ENCODE measurements around the gene RXRA. TPM values are rescaled to one million over a fixed set of nuclear protein-coding genes. Genes with fewer than 3 reads are reported as not detected.

RXRA gene
- total and polyA plus RNA-seq, 10 of the 15 experiments (the other 5 are each of a cell fraction or from before 2014, with no cell fraction given), result 0.89 to 36.8 (median 11.1) TPM

DNA sequence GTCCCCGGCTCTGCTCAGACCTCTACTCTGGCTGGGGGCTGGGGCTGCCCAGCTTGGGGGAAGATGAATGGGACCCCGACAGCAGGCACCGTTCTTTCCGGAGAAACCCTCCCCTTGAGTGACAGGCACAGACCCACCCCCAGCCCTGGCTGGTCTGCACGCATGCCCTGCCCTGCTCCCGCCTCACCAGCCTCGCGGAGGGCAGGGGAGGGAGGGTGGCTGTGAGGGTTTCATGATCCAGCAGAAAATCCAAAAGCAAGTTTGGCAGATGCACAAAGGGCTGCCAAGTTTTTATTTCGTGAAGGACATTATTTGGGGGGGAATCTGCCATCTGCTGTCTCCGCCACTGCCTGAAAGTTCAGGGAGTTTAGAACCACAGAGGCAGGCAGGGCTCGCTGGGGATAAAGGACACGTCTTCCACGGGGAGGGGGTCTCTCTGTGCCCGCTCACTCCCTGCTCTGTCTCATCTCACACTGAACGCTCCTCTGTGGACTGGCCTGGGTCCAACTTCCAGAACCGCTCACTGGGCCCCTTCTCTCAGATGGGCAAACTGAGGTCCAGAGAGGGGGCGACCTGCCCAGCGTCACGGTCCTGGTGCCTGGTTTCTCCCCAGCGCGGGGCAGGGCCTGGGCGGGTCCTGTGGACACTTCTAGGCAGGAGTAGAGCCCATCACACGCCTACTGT is 92.9 kb downstream of the RXRA start:
- WGBS (ENCODE audit: insufficient coverage, insufficient replicate concordance, low lambda C conversion rate, missing lambda C conversion rate), result 84% methylated on average over 21 of the region's 23 CpGs
- Histone ChIP-seq H3K4me1 (ENCODE audit: control insufficient read depth, insufficient read depth, low read length) (no peaks in the 10 kb centered on the region), H3K9me3 (replicated peaks; ENCODE audit: control insufficient read depth, insufficient read depth, low read length) (no peaks in the 10 kb centered on the region), H3K4me2 (ENCODE audit: control insufficient read depth, insufficient read depth) (no peak overlapping the region), H3K27ac (ENCODE audit: control insufficient read depth, insufficient read depth) (no peak overlapping the region), H3K36me3 (ENCODE audit: control insufficient read depth in 2 of 2, insufficient read depth in 2 of 2, low read length in 1 of 2) (peaks cover 2 to 15% of the 10 kb centered on the region in 2 experiments; a peak in 3 of 4 replicates), H2AFZ (ENCODE audit: control insufficient read depth, low read depth, low read length) (no peak overlapping the region), H3K9ac (ENCODE audit: control insufficient read depth, insufficient read depth, low read length) (no peak overlapping the region), H3K79me2 (ENCODE audit: control insufficient read depth, insufficient read depth, low read length) (no peaks in the 10 kb centered on the region), H3K4me3 (no peak overlapping the region), H3K27me3 (replicated peaks in 1 of 2; ENCODE audit: control insufficient read depth in 2 of 2, insufficient read depth in 2 of 2, low read length in 1 of 2) (no peaks in the 10 kb centered on the region), H4K20me1 (ENCODE audit: control insufficient read depth, insufficient read depth) (no peaks in the 10 kb centered on the region)
- ATAC-seq (no peak), DNase-seq (ENCODE audit: low read depth, low spot score) (no peak), FAIRE-seq (no peak)
- intact Hi-C loops (cut with micrococcal nuclease; ENCODE audit: unreplicated experiment) (no loop called here), in situ Hi-C loops (cut with MboI) (no loop called here)
- TF ChIP-seq NFXL1 (IDR thresholded peaks at IDR 0.05; ENCODE audit: borderline replicate concordance) (no peak), CBX3 (IDR thresholded peaks at IDR 0.05; ENCODE audit: borderline replicate concordance, low read depth) (no peak), SIN3A (IDR thresholded peaks at IDR 0.05; ENCODE audit: low read depth, low read length) (no peak), BHLHE40 (IDR thresholded peaks at IDR 0.05; ENCODE audit: borderline replicate concordance in 1 of 2, low read depth in 2 of 2, low read length in 1 of 2) (no peak), TBL1XR1 (IDR thresholded peaks at IDR 0.05; ENCODE audit: low read depth, low read length) (no peak), ESRRA (IDR thresholded peaks at IDR 0.05; ENCODE audit: low read length) (no peak), MTA3 (IDR thresholded peaks at IDR 0.05; ENCODE audit: borderline replicate concordance, low read length) (no peak), CHD4 (IDR thresholded peaks at IDR 0.05) (no peak), MYC (IDR thresholded peaks at IDR 0.05; ENCODE audit: insufficient read depth, insufficient read length, insufficient replicate concordance, low read length, severe bottlenecking) (no peak), HDGF (IDR thresholded peaks at IDR 0.05) (no peak), BMI1 (IDR thresholded peaks at IDR 0.05; ENCODE audit: borderline replicate concordance) (no peak), EGR1 (IDR thresholded peaks at IDR 0.05; ENCODE audit: borderline replicate concordance in 1 of 2, low read depth in 2 of 2, low read length in 2 of 2) (no peak)
- TF ChIP-seq, protein P1, sequence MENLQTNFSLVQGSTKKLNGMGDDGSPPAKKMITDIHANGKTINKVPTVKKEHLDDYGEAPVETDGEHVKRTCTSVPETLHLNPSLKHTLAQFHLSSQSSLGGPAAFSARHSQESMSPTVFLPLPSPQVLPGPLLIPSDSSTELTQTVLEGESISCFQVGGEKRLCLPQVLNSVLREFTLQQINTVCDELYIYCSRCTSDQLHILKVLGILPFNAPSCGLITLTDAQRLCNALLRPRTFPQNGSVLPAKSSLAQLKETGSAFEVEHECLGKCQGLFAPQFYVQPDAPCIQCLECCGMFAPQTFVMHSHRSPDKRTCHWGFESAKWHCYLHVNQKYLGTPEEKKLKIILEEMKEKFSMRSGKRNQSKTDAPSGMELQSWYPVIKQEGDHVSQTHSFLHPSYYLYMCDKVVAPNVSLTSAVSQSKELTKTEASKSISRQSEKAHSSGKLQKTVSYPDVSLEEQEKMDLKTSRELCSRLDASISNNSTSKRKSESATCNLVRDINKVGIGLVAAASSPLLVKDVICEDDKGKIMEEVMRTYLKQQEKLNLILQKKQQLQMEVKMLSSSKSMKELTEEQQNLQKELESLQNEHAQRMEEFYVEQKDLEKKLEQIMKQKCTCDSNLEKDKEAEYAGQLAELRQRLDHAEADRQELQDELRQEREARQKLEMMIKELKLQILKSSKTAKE (IDR thresholded peaks at IDR 0.05; ENCODE audit: low read depth, poor library complexity, severe bottlenecking), result no peak
- TF ChIP-seq, protein P2, sequence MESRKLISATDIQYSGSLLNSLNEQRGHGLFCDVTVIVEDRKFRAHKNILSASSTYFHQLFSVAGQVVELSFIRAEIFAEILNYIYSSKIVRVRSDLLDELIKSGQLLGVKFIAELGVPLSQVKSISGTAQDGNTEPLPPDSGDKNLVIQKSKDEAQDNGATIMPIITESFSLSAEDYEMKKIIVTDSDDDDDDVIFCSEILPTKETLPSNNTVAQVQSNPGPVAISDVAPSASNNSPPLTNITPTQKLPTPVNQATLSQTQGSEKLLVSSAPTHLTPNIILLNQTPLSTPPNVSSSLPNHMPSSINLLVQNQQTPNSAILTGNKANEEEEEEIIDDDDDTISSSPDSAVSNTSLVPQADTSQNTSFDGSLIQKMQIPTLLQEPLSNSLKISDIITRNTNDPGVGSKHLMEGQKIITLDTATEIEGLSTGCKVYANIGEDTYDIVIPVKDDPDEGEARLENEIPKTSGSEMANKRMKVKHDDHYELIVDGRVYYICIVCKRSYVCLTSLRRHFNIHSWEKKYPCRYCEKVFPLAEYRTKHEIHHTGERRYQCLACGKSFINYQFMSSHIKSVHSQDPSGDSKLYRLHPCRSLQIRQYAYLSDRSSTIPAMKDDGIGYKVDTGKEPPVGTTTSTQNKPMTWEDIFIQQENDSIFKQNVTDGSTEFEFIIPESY (IDR thresholded peaks at IDR 0.05), result no peak
- TF ChIP-seq, protein P3, sequence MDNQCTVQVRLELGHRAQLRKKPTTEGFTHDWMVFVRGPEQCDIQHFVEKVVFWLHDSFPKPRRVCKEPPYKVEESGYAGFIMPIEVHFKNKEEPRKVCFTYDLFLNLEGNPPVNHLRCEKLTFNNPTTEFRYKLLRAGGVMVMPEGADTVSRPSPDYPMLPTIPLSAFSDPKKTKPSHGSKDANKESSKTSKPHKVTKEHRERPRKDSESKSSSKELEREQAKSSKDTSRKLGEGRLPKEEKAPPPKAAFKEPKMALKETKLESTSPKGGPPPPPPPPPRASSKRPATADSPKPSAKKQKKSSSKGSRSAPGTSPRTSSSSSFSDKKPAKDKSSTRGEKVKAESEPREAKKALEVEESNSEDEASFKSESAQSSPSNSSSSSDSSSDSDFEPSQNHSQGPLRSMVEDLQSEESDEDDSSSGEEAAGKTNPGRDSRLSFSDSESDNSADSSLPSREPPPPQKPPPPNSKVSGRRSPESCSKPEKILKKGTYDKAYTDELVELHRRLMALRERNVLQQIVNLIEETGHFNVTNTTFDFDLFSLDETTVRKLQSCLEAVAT (IDR thresholded peaks at IDR 0.05), result no peak
- RAD21 ChIA-PET (ENCODE audit: unreplicated experiment), result no interaction called here
- SMC1A ChIA-PET (ENCODE audit: uncharacterized antibody, unreplicated experiment), result interaction anchor here (0.6 kb wide), 1 partner anchor 28 kb away, joined by 3 read pairs; no protein-coding TSS in a partner anchor
- BruUV-seq (replicated peaks), result no TSS peak
- CTCF ChIA-PET, result no interaction called here
- POLR2A ChIA-PET, result no interaction called here

Data from GM12878 (cell line).